ENCODE measurements around the gene HAUS6. TPM values are rescaled to one million over a fixed set of nuclear protein-coding genes. Genes with fewer than 3 reads are reported as not detected.

The HAUS6 gene
- total and polyA plus RNA-seq, 2 of the 13 experiments (the other 11 are each of a cell fraction or from before 2014, with no cell fraction given) = 9.8 to 31.1 TPM

- TF ChIP-seq HNF1A (IDR thresholded peaks at IDR 0.05; ENCODE audit: low read depth) (no peak), HNF1A (CRISPR knock-in tag; IDR thresholded peaks at IDR 0.05; ENCODE audit: borderline replicate concordance) (no peak), ADNP (CRISPR knock-in tag; IDR thresholded peaks at IDR 0.05) (no peak), PAXIP1 (CRISPR knock-in tag; conservative IDR thresholded peaks at IDR 0.05) (no peak), STAG1 (CRISPR knock-in tag; IDR thresholded peaks at IDR 0.05) (peak; percentile 58), SMC3 (IDR thresholded peaks at IDR 0.05; ENCODE audit: low read length) (peak; percentile 59), ARID3A (IDR thresholded peaks at IDR 0.05; ENCODE audit: low read depth, low read length) (peak; percentile 85; the same call in 1 of the 2 replicates), ONECUT2 (CRISPR knock-in tag; IDR thresholded peaks at IDR 0.05) (0 out of 2 replicates have a peak, but pooled peaks have one; percentile 48), ZNF766 (CRISPR knock-in tag; IDR thresholded peaks at IDR 0.05; ENCODE audit: borderline replicate concordance) (no peak), GATAD2A (CRISPR knock-in tag; IDR thresholded peaks at IDR 0.05) (0 out of 2 replicates have a peak, but pooled peaks have one; percentile 20), MAZ (IDR thresholded peaks at IDR 0.05; ENCODE audit: borderline replicate concordance, low read depth, low read length) (no peak), MAZ (CRISPR knock-in tag; IDR thresholded peaks at IDR 0.05; ENCODE audit: low read depth) (no peak), ZMAT3 (CRISPR knock-in tag; conservative IDR thresholded peaks at IDR 0.05) (no peak), ZIK1 (CRISPR knock-in tag; IDR thresholded peaks at IDR 0.05; ENCODE audit: borderline replicate concordance, low read depth) (no peak), RBM39 (IDR thresholded peaks at IDR 0.05; ENCODE audit: low read depth, low read length, poor library complexity, severe bottlenecking) (no peak), U2AF2 (IDR thresholded peaks at IDR 0.05; ENCODE audit: low read depth, low read length) (no peak), ISL2 (CRISPR knock-in tag; IDR thresholded peaks at IDR 0.05) (no peak), ZSCAN20 (CRISPR knock-in tag; IDR thresholded peaks at IDR 0.05; ENCODE audit: borderline replicate concordance) (no peak)
Observed at GRCh38 chr9:19085295-19085694, 17.4 kb downstream of the HAUS6 start (continued).

Measured in HepG2 (cell line).